GM12873 (cell line): Measurements from ENCODE around the gene ZFPL1.

ENCODE experiments used
- TF ChIP-seq, protein P1 (sequence below): IDR thresholded peaks from 2 replicates; pipeline ENCODE4 v1.5.1; 2012; ENCODE audit warnings: low read depth, mild to moderate bottlenecking, moderate library complexity, low read length, control low read depth; ENCODE audit not compliant: insufficient read depth; ENCODE audit errors: missing control alignments

The ZFPL1 gene

GRCh38 chr11:65043881-65044501 lies 40.0 kb upstream of the ZFPL1 start:
- TF ChIP-seq, protein P1, sequence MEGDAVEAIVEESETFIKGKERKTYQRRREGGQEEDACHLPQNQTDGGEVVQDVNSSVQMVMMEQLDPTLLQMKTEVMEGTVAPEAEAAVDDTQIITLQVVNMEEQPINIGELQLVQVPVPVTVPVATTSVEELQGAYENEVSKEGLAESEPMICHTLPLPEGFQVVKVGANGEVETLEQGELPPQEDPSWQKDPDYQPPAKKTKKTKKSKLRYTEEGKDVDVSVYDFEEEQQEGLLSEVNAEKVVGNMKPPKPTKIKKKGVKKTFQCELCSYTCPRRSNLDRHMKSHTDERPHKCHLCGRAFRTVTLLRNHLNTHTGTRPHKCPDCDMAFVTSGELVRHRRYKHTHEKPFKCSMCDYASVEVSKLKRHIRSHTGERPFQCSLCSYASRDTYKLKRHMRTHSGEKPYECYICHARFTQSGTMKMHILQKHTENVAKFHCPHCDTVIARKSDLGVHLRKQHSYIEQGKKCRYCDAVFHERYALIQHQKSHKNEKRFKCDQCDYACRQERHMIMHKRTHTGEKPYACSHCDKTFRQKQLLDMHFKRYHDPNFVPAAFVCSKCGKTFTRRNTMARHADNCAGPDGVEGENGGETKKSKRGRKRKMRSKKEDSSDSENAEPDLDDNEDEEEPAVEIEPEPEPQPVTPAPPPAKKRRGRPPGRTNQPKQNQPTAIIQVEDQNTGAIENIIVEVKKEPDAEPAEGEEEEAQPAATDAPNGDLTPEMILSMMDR: no peak

- TF ChIP-seq, protein P1: no peak
Measured at GRCh38 chr11:65045061-65045460, 39.0 kb upstream of the ZFPL1 start.

DNA sequence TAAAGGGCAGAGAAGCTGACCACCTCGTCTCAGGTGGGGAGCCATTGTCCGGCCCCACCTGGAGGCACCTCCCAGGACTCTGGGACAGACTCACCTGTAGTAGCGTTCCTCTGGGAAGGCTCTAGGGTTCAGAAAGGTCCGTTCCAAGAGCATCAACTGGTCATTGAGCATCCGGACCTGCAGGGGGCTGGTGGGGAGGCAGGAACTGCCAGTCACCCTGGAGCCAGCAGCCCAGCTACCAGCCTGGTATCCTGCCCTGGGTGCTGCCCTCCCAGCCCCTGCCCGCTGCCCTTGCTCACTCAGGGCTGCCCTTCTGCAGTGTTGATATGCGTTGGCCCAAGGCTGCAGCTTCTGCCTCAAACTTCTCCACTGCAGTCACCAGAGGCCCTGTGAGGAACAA lies 38.3 kb upstream of the ZFPL1 start:
- TF ChIP-seq, protein P1: no peak

DNA sequence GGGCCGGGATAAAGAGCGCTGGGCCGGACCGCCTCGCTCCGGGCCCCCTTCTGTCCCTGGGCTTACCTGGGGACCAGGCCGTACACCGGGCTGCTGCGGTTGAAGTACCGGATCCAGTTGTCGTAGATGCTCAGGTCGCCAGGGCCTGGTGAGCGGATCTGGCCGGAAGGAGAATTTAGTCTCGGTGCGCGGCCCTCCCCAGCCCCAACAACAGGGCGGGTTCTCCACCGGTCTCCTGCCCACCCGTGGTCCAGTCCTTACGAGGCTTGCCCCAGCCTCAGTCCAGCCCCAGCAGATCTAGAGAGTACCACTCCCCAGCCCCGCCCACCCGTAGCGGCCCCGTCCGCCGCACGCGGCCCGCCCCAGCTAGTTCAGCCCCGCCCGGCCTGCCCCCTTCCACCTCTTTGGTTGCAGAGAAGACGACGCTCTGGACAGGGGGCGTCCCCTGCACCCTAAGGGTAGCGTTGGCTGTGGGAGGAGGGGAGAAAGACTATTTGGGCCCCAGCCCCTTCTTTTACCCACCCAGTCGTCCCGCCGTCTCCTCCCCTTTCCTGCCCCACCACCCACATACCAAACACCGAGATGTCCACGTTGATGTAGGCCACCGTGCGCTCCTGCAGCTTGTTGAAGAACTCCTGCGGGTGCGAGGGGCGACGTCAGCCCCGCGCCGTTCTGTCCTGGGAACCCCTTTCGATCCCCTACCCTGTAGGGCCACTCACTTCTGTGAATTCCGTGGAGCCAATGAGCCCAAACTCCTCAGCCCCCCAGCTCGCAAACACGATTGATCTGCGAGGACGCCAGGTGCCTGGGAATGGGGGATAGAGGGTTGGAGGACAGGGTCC lies 36.2 kb upstream of the ZFPL1 start:
- TF ChIP-seq, protein P1: no peak

DNA sequence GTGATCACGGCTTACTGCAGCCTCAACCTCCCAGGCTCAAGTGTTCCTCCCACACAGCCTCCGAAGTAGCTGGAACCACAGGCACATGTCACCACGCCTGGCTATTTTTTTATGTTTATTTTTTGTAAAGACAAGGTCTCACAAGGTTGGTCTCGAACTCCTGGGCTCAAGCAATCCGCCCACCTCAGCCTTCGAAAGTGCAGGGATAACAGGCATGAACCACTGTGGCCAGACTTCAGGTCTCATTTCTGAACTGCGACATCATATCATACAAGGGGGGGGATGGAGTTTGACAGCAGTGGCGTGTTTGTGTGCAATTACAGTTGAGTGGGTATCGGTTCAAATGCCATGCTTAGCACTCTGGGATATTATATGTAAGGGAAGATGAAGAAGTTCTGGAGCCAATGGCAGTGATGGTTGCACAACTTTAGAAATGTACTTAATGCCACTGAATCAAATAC lies 32.6 kb upstream of the ZFPL1 start:
- TF ChIP-seq, protein P1: no peak

DNA sequence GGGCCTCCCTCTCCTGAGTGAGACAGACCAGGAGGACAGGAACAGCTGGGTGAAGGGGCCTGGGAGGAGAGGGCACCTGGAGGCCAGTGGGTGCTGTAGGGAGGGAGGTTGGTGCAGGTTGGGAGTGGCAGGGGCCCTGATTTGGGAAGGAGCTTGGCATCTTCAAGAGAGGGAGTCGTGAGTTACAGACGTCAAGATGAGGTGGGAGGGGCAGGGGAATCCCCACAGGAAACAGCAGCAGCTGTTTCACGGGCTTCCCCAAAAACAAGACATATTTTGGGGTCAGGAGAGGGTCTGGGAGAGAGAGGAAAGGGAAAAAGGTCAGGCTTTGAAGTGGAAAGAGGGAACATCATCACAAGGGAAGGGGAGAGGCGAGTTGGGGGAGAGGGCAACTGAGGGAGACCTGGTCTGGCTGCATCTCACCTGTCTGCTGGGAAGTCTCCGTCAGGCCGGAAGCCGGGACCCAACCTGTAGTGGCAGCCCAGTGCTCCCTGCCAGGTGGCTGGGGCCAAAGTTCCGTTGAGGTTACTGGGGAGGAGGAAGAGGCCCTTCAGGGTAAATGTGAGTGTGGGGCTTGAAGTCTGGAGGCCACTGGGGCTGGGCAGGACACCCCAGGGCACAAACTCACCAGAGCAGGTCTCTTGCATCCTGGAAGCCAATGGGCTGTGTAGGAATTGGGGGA lies 30.1 kb upstream of the ZFPL1 start:
- TF ChIP-seq, protein P1: no peak

DNA sequence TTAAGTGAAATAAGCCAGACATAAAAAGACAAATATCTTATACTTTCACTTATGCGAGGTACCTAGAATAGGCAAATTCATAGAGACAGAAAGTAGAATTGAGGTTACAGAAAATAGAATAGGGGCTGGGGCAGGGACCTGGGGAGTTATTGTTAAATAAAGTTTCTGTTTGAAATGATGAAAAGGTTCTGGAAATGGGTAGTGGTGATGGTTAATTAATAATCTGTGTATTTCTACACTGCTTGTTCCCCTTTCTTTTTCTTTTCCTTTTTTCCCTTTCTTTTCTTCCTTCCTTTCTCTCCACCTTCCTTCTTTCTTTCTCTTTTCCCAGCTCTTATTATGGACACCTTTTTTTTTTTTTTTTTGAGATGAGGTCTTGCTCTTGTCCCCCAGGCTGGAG lies 28.5 kb upstream of the ZFPL1 start:
- TF ChIP-seq, protein P1: no peak
